Body of pancreas (tissue), 4 donors: Measurements from ENCODE around the gene SFXN5.

Experiments used
- POLR2A ChIP-seq, 3 donors: fragments of 450-650 bp; IDR thresholded peaks; one replicate each; pipeline ENCODE4 v1.6.1; 2016; ENCODE audit warnings: antibody characterized with exemption in 3 of 3, mild to moderate bottlenecking in 2 of 3
- TF ChIP-seq, protein P1 (sequence below), 7 experiments: fragments of 450-650 bp in 4 of 7; fragments of 200-600 bp in 3 of 7; sonication (generic) in 3 of 7; IDR thresholded peaks; one replicate each; pipeline ENCODE4 v1.5.1; 2016 to 2019; ENCODE audit warnings: antibody characterized with exemption in 7 of 7

DNA sequence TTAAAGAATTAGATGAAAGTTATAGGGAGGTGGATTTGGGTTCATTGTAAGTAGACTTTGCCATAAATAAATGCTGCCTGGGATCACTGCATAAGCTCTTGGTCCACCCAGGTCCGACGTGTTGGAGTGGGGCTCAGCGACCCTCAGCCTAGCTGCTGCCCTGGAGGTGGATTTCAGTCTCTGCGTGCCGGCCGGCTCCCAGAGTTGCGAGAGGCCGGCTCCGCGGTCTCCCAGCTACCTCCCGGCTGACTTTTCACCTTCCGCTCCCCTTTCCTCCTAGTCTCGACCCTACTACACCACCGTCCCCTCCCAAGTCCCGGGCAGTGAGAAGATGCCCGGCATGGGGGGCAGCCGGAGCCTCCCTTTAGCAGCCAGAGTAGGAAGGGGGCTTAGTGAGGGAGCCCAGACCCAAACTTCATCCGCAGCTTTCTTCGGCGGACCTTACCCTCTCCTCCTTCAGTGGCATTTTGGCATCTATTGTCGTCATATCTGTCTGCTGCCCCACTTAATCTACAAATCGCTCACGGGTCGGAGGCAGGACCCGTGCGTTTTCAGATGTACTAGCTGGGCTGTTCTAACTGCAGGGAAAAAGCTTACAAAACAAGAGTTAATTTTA is 146.1 kb downstream of the SFXN5 start:
- TF ChIP-seq POLR2A (IDR thresholded peaks at IDR 0.05) = no peak
- TF ChIP-seq, protein P1, sequence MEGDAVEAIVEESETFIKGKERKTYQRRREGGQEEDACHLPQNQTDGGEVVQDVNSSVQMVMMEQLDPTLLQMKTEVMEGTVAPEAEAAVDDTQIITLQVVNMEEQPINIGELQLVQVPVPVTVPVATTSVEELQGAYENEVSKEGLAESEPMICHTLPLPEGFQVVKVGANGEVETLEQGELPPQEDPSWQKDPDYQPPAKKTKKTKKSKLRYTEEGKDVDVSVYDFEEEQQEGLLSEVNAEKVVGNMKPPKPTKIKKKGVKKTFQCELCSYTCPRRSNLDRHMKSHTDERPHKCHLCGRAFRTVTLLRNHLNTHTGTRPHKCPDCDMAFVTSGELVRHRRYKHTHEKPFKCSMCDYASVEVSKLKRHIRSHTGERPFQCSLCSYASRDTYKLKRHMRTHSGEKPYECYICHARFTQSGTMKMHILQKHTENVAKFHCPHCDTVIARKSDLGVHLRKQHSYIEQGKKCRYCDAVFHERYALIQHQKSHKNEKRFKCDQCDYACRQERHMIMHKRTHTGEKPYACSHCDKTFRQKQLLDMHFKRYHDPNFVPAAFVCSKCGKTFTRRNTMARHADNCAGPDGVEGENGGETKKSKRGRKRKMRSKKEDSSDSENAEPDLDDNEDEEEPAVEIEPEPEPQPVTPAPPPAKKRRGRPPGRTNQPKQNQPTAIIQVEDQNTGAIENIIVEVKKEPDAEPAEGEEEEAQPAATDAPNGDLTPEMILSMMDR (IDR thresholded peaks at IDR 0.05) = no peak
